ENCODE measurements around the gene GLRB. TPM values are rescaled to one million over a fixed set of nuclear protein-coding genes. Genes with fewer than 3 reads are reported as not detected.

GLRB gene
- polyA plus RNA-seq, 2 of the 4 experiments (the other 2 are of a cell fraction) = 1.8 to 3.1 TPM

DNA sequence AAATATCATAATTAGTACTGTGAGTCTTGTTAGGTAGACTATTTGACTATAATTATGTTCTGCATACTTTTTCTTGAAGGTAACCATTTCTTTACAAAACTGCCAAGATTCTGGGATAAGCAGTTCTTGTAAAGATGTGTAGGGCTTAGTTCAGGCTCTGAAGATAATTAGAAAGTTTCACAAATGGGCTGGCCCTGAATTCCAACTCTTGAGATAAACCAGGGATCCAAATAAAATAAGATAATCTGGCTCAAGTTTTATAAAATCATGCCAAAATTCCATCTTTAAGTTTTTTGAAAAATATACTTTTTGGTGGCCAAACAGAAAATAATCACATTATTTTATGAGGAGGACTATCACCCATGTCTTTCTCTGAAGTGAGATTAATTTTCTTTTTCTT is 35.5 kb upstream of the GLRB start:
- Histone ChIP-seq H3K27ac (no peak overlapping the region), H3K4me3 (no peak overlapping the region), H3K4me2 (no peak overlapping the region), H3K9me3 (no peaks in the 10 kb centered on the region), H3K4me1 (no peaks in the 10 kb centered on the region)
- DNase-seq (ENCODE audit: low read depth in 1 of 2, low spot score in 1 of 2) = no peak
- no peak for ATAC-seq
- CTCF ChIA-PET = interaction anchor here (1.6 kb wide), 1 partner anchor 60 kb away, joined by 4 read pairs; no protein-coding TSS in a partner anchor
- TF ChIP-seq, protein P1, sequence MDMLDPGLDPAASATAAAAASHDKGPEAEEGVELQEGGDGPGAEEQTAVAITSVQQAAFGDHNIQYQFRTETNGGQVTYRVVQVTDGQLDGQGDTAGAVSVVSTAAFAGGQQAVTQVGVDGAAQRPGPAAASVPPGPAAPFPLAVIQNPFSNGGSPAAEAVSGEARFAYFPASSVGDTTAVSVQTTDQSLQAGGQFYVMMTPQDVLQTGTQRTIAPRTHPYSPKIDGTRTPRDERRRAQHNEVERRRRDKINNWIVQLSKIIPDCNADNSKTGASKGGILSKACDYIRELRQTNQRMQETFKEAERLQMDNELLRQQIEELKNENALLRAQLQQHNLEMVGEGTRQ (IDR thresholded peaks at IDR 0.05) = no peak
- TF ChIP-seq, protein P2, sequence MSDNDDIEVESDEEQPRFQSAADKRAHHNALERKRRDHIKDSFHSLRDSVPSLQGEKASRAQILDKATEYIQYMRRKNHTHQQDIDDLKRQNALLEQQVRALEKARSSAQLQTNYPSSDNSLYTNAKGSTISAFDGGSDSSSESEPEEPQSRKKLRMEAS (IDR thresholded peaks at IDR 0.05) = no peak
- no peak for TF ChIP-seq BHLHE40 (IDR thresholded peaks at IDR 0.05; ENCODE audit: low read depth, low read length)
- no peak for TF ChIP-seq RARB (CRISPR knock-in tag; IDR thresholded peaks at IDR 0.05)
- no peak for TF ChIP-seq ZSCAN20 (CRISPR knock-in tag; IDR thresholded peaks at IDR 0.05)
- no peak for TF ChIP-seq KDM5A (IDR thresholded peaks at IDR 0.05)
- TF ChIP-seq TP53 (CRISPR knock-in tag; IDR thresholded peaks at IDR 0.05) = no peak
- TF ChIP-seq TFCP2L1 (CRISPR knock-in tag; IDR thresholded peaks at IDR 0.05) = no peak
- TF ChIP-seq, protein P3, sequence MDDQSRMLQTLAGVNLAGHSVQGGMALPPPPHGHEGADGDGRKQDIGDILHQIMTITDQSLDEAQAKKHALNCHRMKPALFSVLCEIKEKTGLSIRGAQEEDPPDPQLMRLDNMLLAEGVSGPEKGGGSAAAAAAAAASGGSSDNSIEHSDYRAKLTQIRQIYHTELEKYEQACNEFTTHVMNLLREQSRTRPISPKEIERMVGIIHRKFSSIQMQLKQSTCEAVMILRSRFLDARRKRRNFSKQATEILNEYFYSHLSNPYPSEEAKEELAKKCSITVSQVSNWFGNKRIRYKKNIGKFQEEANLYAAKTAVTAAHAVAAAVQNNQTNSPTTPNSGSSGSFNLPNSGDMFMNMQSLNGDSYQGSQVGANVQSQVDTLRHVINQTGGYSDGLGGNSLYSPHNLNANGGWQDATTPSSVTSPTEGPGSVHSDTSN (IDR thresholded peaks at IDR 0.05) = no peak
- TF ChIP-seq JUNB (IDR thresholded peaks at IDR 0.05) = no peak
- no peak for TF ChIP-seq HOXB13 (CRISPR knock-in tag; IDR thresholded peaks at IDR 0.05; ENCODE audit: low read depth)
- TF ChIP-seq, protein P4, sequence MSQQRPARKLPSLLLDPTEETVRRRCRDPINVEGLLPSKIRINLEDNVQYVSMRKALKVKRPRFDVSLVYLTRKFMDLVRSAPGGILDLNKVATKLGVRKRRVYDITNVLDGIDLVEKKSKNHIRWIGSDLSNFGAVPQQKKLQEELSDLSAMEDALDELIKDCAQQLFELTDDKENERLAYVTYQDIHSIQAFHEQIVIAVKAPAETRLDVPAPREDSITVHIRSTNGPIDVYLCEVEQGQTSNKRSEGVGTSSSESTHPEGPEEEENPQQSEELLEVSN (IDR thresholded peaks at IDR 0.05; ENCODE audit: borderline replicate concordance, low read depth) = no peak
- TF ChIP-seq FOSL2 (IDR thresholded peaks at IDR 0.05) = no peak
- no peak for TF ChIP-seq FOSL2 (CRISPR knock-in tag; IDR thresholded peaks at IDR 0.05)
- no peak for FAIRE-seq
- POLR2A ChIA-PET = no interaction called here

DNA sequence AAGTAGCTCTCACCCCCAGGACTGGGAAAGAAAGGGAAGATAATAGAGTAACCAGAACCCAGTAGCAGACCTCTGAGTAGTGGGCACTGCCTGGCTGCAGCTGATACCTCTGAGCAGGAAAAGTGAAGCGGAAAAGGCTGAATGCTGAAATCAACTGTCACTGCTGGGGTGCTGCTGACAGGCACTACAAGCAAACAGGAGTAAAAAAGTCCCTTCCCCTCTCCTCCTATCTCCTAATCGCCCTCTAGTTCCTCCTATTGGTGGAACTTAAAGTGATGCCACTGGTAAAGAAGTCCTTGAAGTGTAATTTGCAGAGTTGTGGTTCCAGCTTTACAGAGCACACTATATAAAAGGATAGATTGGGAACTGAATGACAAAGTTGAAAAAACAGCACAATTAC is 32.8 kb upstream of the GLRB start:
- no peak overlapping the region for H3K27ac ChIP-seq
- CTCF ChIA-PET = interaction anchor here (0.7 to 1.0 kb wide), 2 partner anchors 61 to 71 kb away, joined by 3 to 4 read pairs; partner anchors contain the start of gene PDGFC
- no peaks in the 10 kb centered on the region for H3K9me3 ChIP-seq
- ATAC-seq = peak; percentile 39 to 61; a peak in 4 of 6 replicates
- WGBS (ENCODE audit: missing lambda C conversion rate) = 42% methylated on average over 2 of the region's 2 CpGs
- peak in 1 of 2 experiments; percentile 16 for DNase-seq (ENCODE audit: low read depth in 1 of 2, low spot score in 1 of 2)
- no peak overlapping the region for H3K4me3 ChIP-seq
- no peak overlapping the region for H3K4me2 ChIP-seq
- no peak for FAIRE-seq
- TF ChIP-seq CHD4 (IDR thresholded peaks at IDR 0.05; ENCODE audit: borderline replicate concordance) (no peak), RAD21 (conservative IDR thresholded peaks at IDR 0.05 in 1 of 2, IDR thresholded peaks at IDR 0.05 in 1 of 2) (0 out of 5 replicates have a peak, but pooled peaks of 1 of the 2 experiments have one; percentile 10), FOXS1 (CRISPR knock-in tag; IDR thresholded peaks at IDR 0.05) (no peak), HEYL (CRISPR knock-in tag; IDR thresholded peaks at IDR 0.05) (no peak), ESRRA (IDR thresholded peaks at IDR 0.05; ENCODE audit: borderline replicate concordance, low read length) (no peak), SMC3 (IDR thresholded peaks at IDR 0.05) (no peak), ZC3H11A (IDR thresholded peaks at IDR 0.05) (no peak)
- no peaks in the 10 kb centered on the region for H3K4me1 ChIP-seq
- POLR2A ChIA-PET = no interaction called here

DNA sequence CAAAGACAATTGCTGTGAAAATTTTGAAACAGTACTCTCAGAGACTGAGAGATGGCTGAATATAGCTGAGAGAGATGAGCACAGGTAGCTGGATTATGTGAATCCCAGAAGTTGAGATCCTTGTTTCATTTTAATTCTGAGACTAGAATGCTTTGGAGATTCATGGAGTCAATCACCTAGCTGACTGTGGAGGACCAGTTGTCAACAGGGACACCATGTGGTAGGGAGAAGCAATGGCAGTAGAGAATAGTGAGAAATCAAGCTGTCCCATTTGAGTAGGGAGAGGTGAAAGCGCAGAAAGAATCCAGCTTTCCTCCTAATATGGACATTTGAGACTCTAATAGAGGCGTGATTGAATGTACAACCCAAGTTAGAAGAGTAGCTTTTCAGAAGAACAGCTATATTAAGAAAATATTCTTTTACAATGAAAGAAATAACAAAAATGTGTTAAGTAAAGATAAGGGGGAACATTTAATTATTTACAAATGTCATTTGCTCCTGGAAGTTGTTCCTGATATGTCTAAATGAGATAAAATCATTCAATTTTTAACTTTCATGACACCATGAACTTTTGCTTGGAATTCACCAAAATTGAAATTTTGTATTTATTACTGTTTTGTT is 30.3 kb upstream of the GLRB start:
- peak; percentile 91 to 94 for ATAC-seq
- Histone ChIP-seq H3K4me3 (no peak overlapping the region), H3K27ac (no peak overlapping the region), H3K4me2 (no peak overlapping the region), H3K4me1 (no peaks in the 10 kb centered on the region), H3K9me3 (no peaks in the 10 kb centered on the region)
- CTCF ChIA-PET = interaction anchor here (0.7 to 2.0 kb wide), 25 partner anchors 10 to 1611 kb away, joined by 3 to 14 read pairs (median 4); partner anchors contain the start of genes GLRB and PDGFC
- TF ChIP-seq NR3C1 (IDR thresholded peaks at IDR 0.05) (no peak), RAD21 (conservative IDR thresholded peaks at IDR 0.05 in 1 of 2, IDR thresholded peaks at IDR 0.05 in 1 of 2) (peak; percentile 73 to 79), SMC3 (IDR thresholded peaks at IDR 0.05) (peak; percentile 69)
- TF ChIP-seq, protein P5, sequence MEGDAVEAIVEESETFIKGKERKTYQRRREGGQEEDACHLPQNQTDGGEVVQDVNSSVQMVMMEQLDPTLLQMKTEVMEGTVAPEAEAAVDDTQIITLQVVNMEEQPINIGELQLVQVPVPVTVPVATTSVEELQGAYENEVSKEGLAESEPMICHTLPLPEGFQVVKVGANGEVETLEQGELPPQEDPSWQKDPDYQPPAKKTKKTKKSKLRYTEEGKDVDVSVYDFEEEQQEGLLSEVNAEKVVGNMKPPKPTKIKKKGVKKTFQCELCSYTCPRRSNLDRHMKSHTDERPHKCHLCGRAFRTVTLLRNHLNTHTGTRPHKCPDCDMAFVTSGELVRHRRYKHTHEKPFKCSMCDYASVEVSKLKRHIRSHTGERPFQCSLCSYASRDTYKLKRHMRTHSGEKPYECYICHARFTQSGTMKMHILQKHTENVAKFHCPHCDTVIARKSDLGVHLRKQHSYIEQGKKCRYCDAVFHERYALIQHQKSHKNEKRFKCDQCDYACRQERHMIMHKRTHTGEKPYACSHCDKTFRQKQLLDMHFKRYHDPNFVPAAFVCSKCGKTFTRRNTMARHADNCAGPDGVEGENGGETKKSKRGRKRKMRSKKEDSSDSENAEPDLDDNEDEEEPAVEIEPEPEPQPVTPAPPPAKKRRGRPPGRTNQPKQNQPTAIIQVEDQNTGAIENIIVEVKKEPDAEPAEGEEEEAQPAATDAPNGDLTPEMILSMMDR (IDR thresholded peaks at IDR 0.05) = peak; percentile 62
- POLR2A ChIA-PET = no interaction called here
- no peak for FAIRE-seq
- DNase-seq (ENCODE audit: low read depth in 1 of 2, low spot score in 1 of 2) = peak; percentile 22 to 54
- WGBS (ENCODE audit: missing lambda C conversion rate) = 27% methylated on average over 2 of the region's 2 CpGs
